GM23338 (cell line): ENCODE measurements around the gene TLE1.

Experiments used
- CREB1 ChIP-seq: fragments of 250-450 bp; sonication (Bioruptor Pico); IDR thresholded peaks from 2 replicates; pipeline ENCODE4 v1.5.0; 2020; ENCODE audit warnings: low read depth, mild to moderate bottlenecking, moderate library complexity
- CTCF ChIP-seq, 2 experiments: fragments of 200-600 bp in 1 of 2; sonication (generic) in 1 of 2; conservative IDR thresholded peaks; 2 replicates each; pipeline versions ENCODE4 v1.5.1 to v1.6.1; 2016 to 2017; ENCODE audit warnings: antibody characterized with exemption in 2 of 2, low read depth in 2 of 2, mild to moderate bottlenecking in 2 of 2, moderate library complexity in 1 of 2
- EZH2 ChIP-seq: fragments of 200-600 bp; sonication (generic); IDR thresholded peaks from one replicate; pipeline ENCODE4 v1.8.0; 2017; ENCODE audit warnings: antibody characterized with exemption, mild to moderate bottlenecking, low read depth; ENCODE audit not compliant: unreplicated experiment
- EZH2phosphoT487 ChIP-seq: fragments of 200-600 bp; sonication (generic); IDR thresholded peaks from one replicate; pipeline ENCODE4 v1.8.1; 2018; ENCODE audit warnings: antibody characterized with exemption; ENCODE audit not compliant: unreplicated experiment
- JUNB ChIP-seq: IDR thresholded peaks from one replicate; pipeline ENCODE4 v1.6.1; 2016; ENCODE audit warnings: antibody characterized with exemption; ENCODE audit not compliant: unreplicated experiment
- POLR2AphosphoS5 ChIP-seq: IDR thresholded peaks from 2 replicates; pipeline ENCODE4 v1.6.1; 2016; ENCODE audit warnings: antibody characterized with exemption, low read depth
- REST ChIP-seq: IDR thresholded peaks from one replicate; pipeline ENCODE4 v1.6.1; 2018; ENCODE audit warnings: antibody characterized with exemption; ENCODE audit not compliant: unreplicated experiment
- STAT1 ChIP-seq: IDR thresholded peaks from one replicate; pipeline ENCODE4 v1.6.1; 2016; ENCODE audit warnings: antibody characterized with exemption; ENCODE audit not compliant: unreplicated experiment
- ZNF331 ChIP-seq: fragments of 250-450 bp; sonication (Bioruptor Pico); IDR thresholded peaks from 2 replicates; pipeline ENCODE4 v1.5.0; 2020; ENCODE audit warnings: low read depth, mild to moderate bottlenecking, moderate library complexity

GRCh38 chr9:81559197-81559596, 130.2 kb downstream of the TLE1 start:
- TF ChIP-seq CTCF (conservative IDR thresholded peaks at IDR 0.05; ENCODE audit: low read depth in 2 of 2) (no peak), EZH2phosphoT487 (no peak), CREB1 (CRISPR knock-in tag) (no peak), EZH2 (no peak), POLR2AphosphoS5 (no peak), STAT1 (no peak), REST (no peak), JUNB (no peak), ZNF331 (CRISPR knock-in tag) (no peak)
